Ishikawa (cell line): Measurements from ENCODE around the gene HSPB6.

Experiments used
- CEBPB ChIP-seq: IDR thresholded peaks from 2 replicates; pipeline ENCODE4 v1.6.1; 2012
- CREB1 ChIP-seq: IDR thresholded peaks from 2 replicates; pipeline ENCODE4 v1.6.1; 2012; ENCODE audit warnings: low read depth
- EGR1 ChIP-seq: IDR thresholded peaks from 2 replicates; pipeline ENCODE4 v1.6.1; 2012
- EP300 ChIP-seq: IDR thresholded peaks from 2 replicates; pipeline ENCODE4 v1.6.1; 2012; ENCODE audit warnings: borderline replicate concordance
- FOXM1 ChIP-seq: IDR thresholded peaks from 2 replicates; pipeline ENCODE4 v1.6.1; 2012; ENCODE audit warnings: low read depth, borderline replicate concordance
- MAX ChIP-seq: IDR thresholded peaks from 2 replicates; pipeline ENCODE4 v1.6.1; 2012
- NFIC ChIP-seq: IDR thresholded peaks from 2 replicates; pipeline ENCODE4 v1.6.1; 2012
- RAD21 ChIP-seq: IDR thresholded peaks from 2 replicates; pipeline ENCODE4 v1.6.1; 2012; ENCODE audit warnings: low read depth
- REST ChIP-seq: IDR thresholded peaks from 2 replicates; pipeline ENCODE4 v1.6.1; 2012; ENCODE audit warnings: low read depth, mild to moderate bottlenecking
- TAF1 ChIP-seq: IDR thresholded peaks from 2 replicates; pipeline ENCODE4 v1.6.1; 2012; ENCODE audit warnings: low read depth, mild to moderate bottlenecking
- TCF12 ChIP-seq: IDR thresholded peaks from 2 replicates; pipeline ENCODE4 v1.6.1; 2012; ENCODE audit warnings: low read depth
- TEAD4 ChIP-seq: IDR thresholded peaks from 2 replicates; pipeline ENCODE4 v1.6.1; 2012
- USF1 ChIP-seq: IDR thresholded peaks from 2 replicates; pipeline ENCODE4 v1.6.1; 2012
- YY1 ChIP-seq: IDR thresholded peaks from 2 replicates; pipeline ENCODE4 v1.6.1; 2012; ENCODE audit warnings: low read depth
- ZBTB7A ChIP-seq: IDR thresholded peaks from 2 replicates; pipeline ENCODE4 v1.6.1; 2012; ENCODE audit warnings: low read depth

The HSPB6 gene

DNA sequence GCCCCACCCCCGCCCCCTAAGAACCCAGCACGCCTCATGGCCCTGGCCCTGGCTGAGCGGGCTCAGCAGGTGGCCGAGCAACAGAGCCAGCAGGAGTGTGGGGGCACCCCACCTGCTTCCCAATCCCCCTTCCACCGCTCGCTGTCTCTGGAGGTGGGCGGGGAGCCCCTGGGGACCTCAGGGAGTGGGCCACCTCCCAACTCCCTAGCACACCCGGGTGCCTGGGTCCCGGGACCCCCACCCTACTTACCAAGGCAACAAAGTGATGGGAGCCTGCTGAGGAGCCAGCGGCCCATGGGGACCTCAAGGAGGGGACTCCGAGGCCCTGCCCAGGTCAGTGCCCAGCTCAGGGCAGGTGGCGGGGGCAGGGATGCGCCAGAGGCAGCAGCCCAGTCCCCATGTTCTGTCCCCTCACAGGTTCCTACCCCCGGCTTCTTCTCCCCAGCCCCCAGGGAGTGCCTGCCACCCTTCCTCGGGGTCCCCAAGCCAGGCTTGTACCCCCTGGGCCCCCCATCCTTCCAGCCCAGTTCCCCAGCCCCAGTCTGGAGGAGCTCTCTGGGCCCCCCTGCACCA lies 30.5 kb upstream of the HSPB6 start:
- TF ChIP-seq EGR1: no peak
- no peak for TF ChIP-seq TCF12
- TF ChIP-seq REST: no peak

GRCh38 chr19:35786299-35787160 lies 29.7 kb upstream of the HSPB6 start:
- no peak for TF ChIP-seq MAX
- no peak for TF ChIP-seq EP300
- TF ChIP-seq CREB1: no peak
- TF ChIP-seq REST: no peak
- no peak for TF ChIP-seq TAF1
- no peak for TF ChIP-seq NFIC
- TF ChIP-seq ZBTB7A: no peak
- TF ChIP-seq TEAD4: no peak
- no peak for TF ChIP-seq FOXM1

DNA sequence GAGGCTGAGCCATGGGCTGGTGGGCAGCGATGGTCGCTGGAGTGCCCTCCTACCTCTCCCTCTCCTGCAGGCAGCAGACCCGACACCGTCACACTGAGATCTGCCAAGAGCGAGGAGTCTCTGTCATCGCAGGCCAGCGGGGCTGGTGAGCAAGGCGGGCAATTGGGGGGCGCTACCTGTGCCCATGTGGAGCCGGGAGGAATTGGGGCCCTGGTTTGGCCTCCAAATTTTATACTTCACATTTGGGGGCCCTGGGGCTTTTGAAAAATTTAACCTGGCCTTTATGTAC lies 28.5 kb upstream of the HSPB6 start:
- no peak for TF ChIP-seq EGR1
- TF ChIP-seq USF1: no peak
- TF ChIP-seq ZBTB7A: no peak
- TF ChIP-seq TAF1: no peak
- no peak for TF ChIP-seq CREB1
- TF ChIP-seq TCF12: no peak
- no peak for TF ChIP-seq EP300
- TF ChIP-seq FOXM1: no peak
- no peak for TF ChIP-seq YY1
- no peak for TF ChIP-seq MAX
- TF ChIP-seq CEBPB: no peak

DNA sequence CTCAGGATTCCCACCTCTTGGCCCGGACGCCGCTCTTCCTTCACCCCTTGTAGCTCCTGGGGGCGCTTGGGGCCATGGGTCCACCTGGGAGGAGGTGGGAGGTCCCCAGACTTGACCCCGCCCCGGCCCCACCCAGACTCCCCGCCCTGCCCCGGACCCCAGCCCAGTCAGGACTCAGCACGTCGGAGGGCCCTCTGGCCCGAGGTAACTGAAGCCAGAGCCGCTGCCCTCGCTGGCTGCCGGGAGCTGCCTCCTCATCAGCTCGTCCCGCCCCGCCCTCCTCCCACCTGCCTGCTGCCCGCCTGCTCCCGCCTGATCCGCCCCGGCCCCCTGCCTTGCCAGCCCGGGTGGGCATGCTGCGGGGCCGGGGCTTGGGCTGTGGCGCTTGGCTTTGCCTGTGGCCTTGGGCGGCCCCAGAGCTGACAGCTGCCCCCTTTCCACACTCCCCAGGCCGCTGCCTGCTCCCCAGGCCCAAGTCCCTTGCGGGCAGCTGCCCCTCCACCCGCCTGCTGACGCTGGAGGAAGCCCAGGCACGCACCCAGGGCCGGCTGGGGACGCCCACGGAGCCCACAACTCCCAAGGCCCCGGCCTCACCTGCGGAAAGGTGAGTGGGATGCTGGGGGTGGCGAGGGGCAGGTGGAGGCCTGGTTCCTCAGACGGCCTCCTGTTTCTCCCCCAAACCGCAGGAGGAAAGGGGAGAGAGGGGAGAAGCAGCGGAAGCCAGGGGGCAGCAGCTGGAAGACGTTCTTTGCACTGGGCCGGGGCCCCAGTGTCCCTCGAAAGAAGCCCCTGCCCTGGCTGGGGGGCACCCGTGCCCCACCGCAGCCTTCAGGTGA lies 27.9 kb upstream of the HSPB6 start:
- TF ChIP-seq TEAD4 (no peak), TAF1 (no peak), RAD21 (no peak), CREB1 (no peak), EGR1 (no peak), TCF12 (no peak), FOXM1 (no peak), CEBPB (no peak), EP300 (no peak), NFIC (no peak), YY1 (no peak), REST (no peak), MAX (no peak)
